Calu3 (cell line): ENCODE results near the gene ARL3. TPM values are rescaled to one million over a fixed set of nuclear protein-coding genes. Genes with fewer than 3 reads are reported as not detected.

Experiments
- BruUV-seq: library from RNA; stranded (reverse); fragments of 400-500 nt; replicated peaks from 2 replicates; lab custom pipeline; 2021; lab: Mats Ljungman, UMichigan
- CTCF ChIA-PET: fragments of 300-600 bp; sonication (Branson Sonifier 250); formaldehyde crosslinking; loops from one replicate; lab custom pipeline; 2022; ENCODE audit warnings: antibody characterized with exemption; lab: Charles Lee
- DNase-seq: peaks from one replicate; pipeline ENCODE4 v3.0.0; 2022
- H3K27ac Mint-ChIP-seq: one replicate; pipeline ENCODE4 v1.8.0; 2022; ENCODE audit warnings: mixed read lengths; ENCODE audit not compliant: unreplicated experiment
- H3K27me3 Mint-ChIP-seq: one replicate; pipeline ENCODE4 v1.8.0; 2022; ENCODE audit warnings: mixed read lengths; ENCODE audit not compliant: unreplicated experiment
- H3K36me3 Mint-ChIP-seq: one replicate; pipeline ENCODE4 v1.8.0; 2022; ENCODE audit warnings: mild to moderate bottlenecking, moderate library complexity, mixed read lengths; ENCODE audit not compliant: insufficient read depth, unreplicated experiment
- H3K4me1 Mint-ChIP-seq: one replicate; pipeline ENCODE4 v1.8.0; 2022; ENCODE audit warnings: mild to moderate bottlenecking, low read depth, mixed read lengths; ENCODE audit not compliant: unreplicated experiment
- H3K4me3 Mint-ChIP-seq: one replicate; pipeline ENCODE4 v1.8.0; 2022; ENCODE audit warnings: mild to moderate bottlenecking, low read depth, moderate library complexity, mixed read lengths; ENCODE audit not compliant: unreplicated experiment
- H3K9me3 Mint-ChIP-seq: one replicate; pipeline ENCODE4 v1.8.0; 2022; ENCODE audit warnings: low read depth, mixed read lengths; ENCODE audit not compliant: unreplicated experiment
- CTCF ChIP-seq: fragments of 200-600 bp; IDR thresholded peaks from one replicate; pipeline ENCODE4 v1.8.0; 2022; ENCODE audit warnings: antibody characterized with exemption; ENCODE audit not compliant: unreplicated experiment
- intact Hi-C: fragments of 100-400 bp; cut with micrococcal nuclease; formaldehyde crosslinking; loops from one replicate; pipeline ENCODE4 v1.10.0; 2022; ENCODE audit not compliant: unreplicated experiment
- total RNA-seq: library from RNA; stranded (reverse); gene quantifications from 2 replicates; pipeline ENCODE4 v1.2.3, GENCODE V29; 2022

The ARL3 gene
- total RNA-seq, 1 experiment from 2014 or later = 5.6 TPM

GRCh38 chr10:102632394-102633111, 81.6 kb downstream of the ARL3 start:
- peaks cover 15% of the 10 kb centered on the region for H3K36me3 Mint-ChIP-seq
- H3K27ac Mint-ChIP-seq = no peak overlapping the region
- no peaks in the 10 kb centered on the region for H3K9me3 Mint-ChIP-seq
- intact Hi-C loops = no loop called here
- DNase-seq = no peak
- peaks cover 74% of the 10 kb centered on the region for H3K4me1 Mint-ChIP-seq
- TF ChIP-seq CTCF = no peak
- no TSS peak for BruUV-seq
- no peaks in the 10 kb centered on the region for H3K27me3 Mint-ChIP-seq
- CTCF ChIA-PET = interaction anchor here (0.6 kb wide), 1 partner anchor 19 kb away, joined by 3 read pairs; no protein-coding TSS in a partner anchor
- no peak overlapping the region for H3K4me3 Mint-ChIP-seq

GRCh38 chr10:102631525-102632393, 82.4 kb downstream of the ARL3 start:
- DNase-seq = no peak
- Mint-ChIP-seq H3K36me3 (peaks cover 17% of the 10 kb centered on the region), H3K27me3 (no peaks in the 10 kb centered on the region), H3K9me3 (no peaks in the 10 kb centered on the region), H3K27ac (no peak overlapping the region), H3K4me1 (peaks cover 82% of the 10 kb centered on the region), H3K4me3 (no peak overlapping the region)
- CTCF ChIA-PET = interaction anchor here (0.6 kb wide), 1 partner anchor 247 kb away, joined by 5 read pairs; no protein-coding TSS in a partner anchor
- intact Hi-C loops = no loop called here
- no TSS peak for BruUV-seq
- TF ChIP-seq CTCF = no peak

GRCh38 chr10:102630663-102631062, 83.5 kb downstream of the ARL3 start:
- no TSS peak for BruUV-seq
- intact Hi-C loops = no loop called here
- H3K36me3 Mint-ChIP-seq = peaks cover 15% of the 10 kb centered on the region
- H3K4me1 Mint-ChIP-seq = peaks cover 78% of the 10 kb centered on the region
- TF ChIP-seq CTCF = no peak
- no peak overlapping the region for H3K4me3 Mint-ChIP-seq
- no peak for DNase-seq
- no peak overlapping the region for H3K27ac Mint-ChIP-seq
- no peaks in the 10 kb centered on the region for H3K9me3 Mint-ChIP-seq
- H3K27me3 Mint-ChIP-seq = no peaks in the 10 kb centered on the region
- CTCF ChIA-PET = no interaction called here

- peaks cover 75% of the 10 kb centered on the region for H3K4me1 Mint-ChIP-seq
- intact Hi-C loops = no loop called here
- peak; percentile 76 for DNase-seq
- H3K36me3 Mint-ChIP-seq = peaks cover 13% of the 10 kb centered on the region
- CTCF ChIA-PET = interaction anchor here (0.7 to 2.3 kb wide), 4 partner anchors 10 to 128 kb away, joined by 3 to 7 read pairs (median 4); partner anchors contain the start of gene ACTR1A
- H3K4me3 Mint-ChIP-seq = no peak overlapping the region
- H3K27ac Mint-ChIP-seq = peak overlapping the region; percentile 58
- no peaks in the 10 kb centered on the region for H3K9me3 Mint-ChIP-seq
- no TSS peak for BruUV-seq
- TF ChIP-seq CTCF = no peak
- H3K27me3 Mint-ChIP-seq = no peaks in the 10 kb centered on the region
These were observed 84.3 kb downstream of the ARL3 start for GRCh38 chr10:102629661-102630614.
